Measurements from ENCODE around the gene MVB12B. TPM values are rescaled to one million over a fixed set of nuclear protein-coding genes. Genes with fewer than 3 reads are reported as not detected.

Gene MVB12B
- total and polyA plus RNA-seq, 3 donors from 2014 or later: 13.6 to 30.7 (median 26.2) TPM

DNA sequence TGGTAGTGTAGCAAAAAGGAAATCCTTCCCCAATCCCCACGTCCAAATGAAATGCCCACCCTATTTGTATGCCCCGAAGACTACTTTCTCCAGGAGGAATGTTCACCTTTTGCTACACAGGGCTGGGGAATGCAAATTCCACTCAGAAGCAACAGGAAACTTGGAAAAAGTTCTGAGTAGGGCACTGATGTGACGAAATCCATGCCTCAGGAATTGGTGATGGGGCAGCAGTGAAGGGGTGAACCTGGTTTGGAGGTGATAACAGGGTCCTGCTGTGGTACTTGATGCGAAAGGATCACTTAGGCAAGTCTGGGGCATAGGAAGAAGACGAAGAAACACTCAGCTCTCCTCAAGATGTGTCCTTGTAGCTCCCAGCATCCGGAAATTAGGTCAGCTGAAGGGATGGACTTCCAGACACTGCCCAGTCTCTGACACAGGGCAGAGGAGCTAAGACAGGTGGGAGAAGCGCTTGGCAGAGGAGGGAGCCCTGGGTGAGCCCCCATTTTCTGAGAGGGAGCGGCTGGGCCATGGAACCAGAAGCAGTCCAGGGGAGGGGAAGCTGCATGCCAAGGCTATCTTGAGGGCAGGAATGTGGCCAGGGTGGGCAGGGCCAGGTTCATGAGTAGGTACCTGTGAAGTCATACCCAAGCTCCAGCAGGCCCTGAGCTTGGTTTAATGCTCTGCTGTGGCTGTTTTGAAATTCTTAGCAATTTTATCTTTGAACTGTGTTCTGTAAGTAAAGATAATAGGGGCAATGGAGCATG is 22.2 kb upstream of the MVB12B start:
- no peak for DNase-seq
- intact Hi-C loops (cut with DNase I; ENCODE audit: low total_unique reads): loop anchor here (10.0 kb wide), 2 partner anchors 100 to 190 kb away; no protein-coding TSS in a partner anchor
- H3K27ac ChIP-seq: no peak overlapping the region
- no peak overlapping the region for H3K4me3 ChIP-seq
- no peaks in the 10 kb centered on the region for H3K27me3 ChIP-seq
- no peak for TF ChIP-seq POLR2A (IDR thresholded peaks at IDR 0.05)
- TF ChIP-seq, protein P1, sequence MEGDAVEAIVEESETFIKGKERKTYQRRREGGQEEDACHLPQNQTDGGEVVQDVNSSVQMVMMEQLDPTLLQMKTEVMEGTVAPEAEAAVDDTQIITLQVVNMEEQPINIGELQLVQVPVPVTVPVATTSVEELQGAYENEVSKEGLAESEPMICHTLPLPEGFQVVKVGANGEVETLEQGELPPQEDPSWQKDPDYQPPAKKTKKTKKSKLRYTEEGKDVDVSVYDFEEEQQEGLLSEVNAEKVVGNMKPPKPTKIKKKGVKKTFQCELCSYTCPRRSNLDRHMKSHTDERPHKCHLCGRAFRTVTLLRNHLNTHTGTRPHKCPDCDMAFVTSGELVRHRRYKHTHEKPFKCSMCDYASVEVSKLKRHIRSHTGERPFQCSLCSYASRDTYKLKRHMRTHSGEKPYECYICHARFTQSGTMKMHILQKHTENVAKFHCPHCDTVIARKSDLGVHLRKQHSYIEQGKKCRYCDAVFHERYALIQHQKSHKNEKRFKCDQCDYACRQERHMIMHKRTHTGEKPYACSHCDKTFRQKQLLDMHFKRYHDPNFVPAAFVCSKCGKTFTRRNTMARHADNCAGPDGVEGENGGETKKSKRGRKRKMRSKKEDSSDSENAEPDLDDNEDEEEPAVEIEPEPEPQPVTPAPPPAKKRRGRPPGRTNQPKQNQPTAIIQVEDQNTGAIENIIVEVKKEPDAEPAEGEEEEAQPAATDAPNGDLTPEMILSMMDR (IDR thresholded peaks at IDR 0.05): no peak
- H3K9me3 ChIP-seq: no peaks in the 10 kb centered on the region
- WGBS, 2 donors: 91 to 92% methylated on average over 8 of the region's 8 CpGs
- no peaks in the 10 kb centered on the region for H3K4me1 ChIP-seq
- H3K36me3 ChIP-seq (ENCODE audit: low read depth, missing control alignments): no peaks in the 10 kb centered on the region

- no peak overlapping the region for H3K27ac ChIP-seq
- intact Hi-C loops (cut with DNase I; ENCODE audit: low total_unique reads): loop anchor here (10.0 kb wide), 2 partner anchors 100 to 190 kb away; no protein-coding TSS in a partner anchor
- TF ChIP-seq, protein P1 (IDR thresholded peaks at IDR 0.05): no peak
- TF ChIP-seq POLR2A (IDR thresholded peaks at IDR 0.05): no peak
- no peaks in the 10 kb centered on the region for H3K36me3 ChIP-seq (ENCODE audit: low read depth, missing control alignments)
- no peak for DNase-seq
- 70 to 71% methylated on average over 7 of the region's 7 CpGs for WGBS, 2 donors
- H3K4me1 ChIP-seq: no peaks in the 10 kb centered on the region
- no peaks in the 10 kb centered on the region for H3K27me3 ChIP-seq
- H3K9me3 ChIP-seq: no peaks in the 10 kb centered on the region
- H3K4me3 ChIP-seq: no peak overlapping the region
These were observed 21.7 kb upstream of the MVB12B start for GRCh38 chr9:126304971-126305320.

DNA sequence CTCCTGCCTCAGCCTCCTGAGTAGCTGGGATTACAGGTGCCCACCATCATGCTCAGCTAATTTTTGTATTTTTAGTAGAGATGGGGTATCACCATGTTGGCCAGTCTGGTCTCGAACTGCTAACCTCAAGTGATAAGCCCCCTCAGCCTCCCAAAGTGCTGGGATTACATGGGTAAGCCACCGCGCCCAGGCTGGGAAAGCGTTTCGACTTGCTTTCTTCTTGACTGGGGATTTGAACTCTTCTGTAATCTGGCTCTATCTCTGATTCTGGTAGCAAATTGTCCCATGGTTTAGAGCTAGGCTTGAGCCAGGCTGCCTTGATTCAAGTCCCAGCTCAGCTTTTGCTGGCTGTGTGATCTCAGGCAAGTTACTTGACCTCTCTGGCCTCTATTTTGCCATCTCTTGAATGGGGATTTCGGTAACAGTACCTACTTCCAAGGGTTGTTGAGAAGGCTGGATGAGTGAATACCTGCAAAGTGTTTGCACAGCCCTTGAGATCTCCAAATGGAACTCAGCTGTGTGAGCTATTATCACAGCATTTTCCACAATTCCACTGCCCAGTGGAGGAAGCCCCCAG is 20.5 kb upstream of the MVB12B start:
- H3K36me3 ChIP-seq (ENCODE audit: low read depth, missing control alignments): no peaks in the 10 kb centered on the region
- intact Hi-C loops (cut with DNase I; ENCODE audit: low total_unique reads): loop anchor here (10.0 kb wide), 2 partner anchors 99 to 189 kb away; no protein-coding TSS in a partner anchor
- WGBS, 2 donors: 97 to 98% methylated on average over 6 of the region's 6 CpGs
- no peaks in the 10 kb centered on the region for H3K4me1 ChIP-seq
- TF ChIP-seq, protein P1 (IDR thresholded peaks at IDR 0.05): no peak
- no peak for TF ChIP-seq POLR2A (IDR thresholded peaks at IDR 0.05)
- H3K27ac ChIP-seq: no peak overlapping the region
- no peaks in the 10 kb centered on the region for H3K9me3 ChIP-seq
- no peaks in the 10 kb centered on the region for H3K27me3 ChIP-seq
- no peak for DNase-seq
- H3K4me3 ChIP-seq: no peak overlapping the region

- Histone ChIP-seq H3K9me3 (no peaks in the 10 kb centered on the region), H3K36me3 (ENCODE audit: low read depth, missing control alignments) (no peaks in the 10 kb centered on the region), H3K27ac (no peak overlapping the region), H3K4me3 (no peak overlapping the region), H3K4me1 (no peaks in the 10 kb centered on the region), H3K27me3 (no peaks in the 10 kb centered on the region)
- WGBS, 2 donors: 72 to 75% methylated on average over 14 to 15 of the region's 15 CpGs
- intact Hi-C loops (cut with DNase I; ENCODE audit: low total_unique reads): loop anchor here (10.0 kb wide), 2 partner anchors 97 to 187 kb away; no protein-coding TSS in a partner anchor
- no peak for TF ChIP-seq POLR2A (IDR thresholded peaks at IDR 0.05)
- TF ChIP-seq, protein P1 (IDR thresholded peaks at IDR 0.05): no peak
- peak; percentile 4 for DNase-seq
These were observed 19.1 kb upstream of the MVB12B start for GRCh38 chr9:126307322-126308061.

Measured in testis (tissue), 3 donors.